ENCODE results near the gene ERGIC1. TPM values are rescaled to one million over a fixed set of nuclear protein-coding genes. Genes with fewer than 3 reads are reported as not detected.
"Not testable (repeated sequence)": the region's sequence is repeated elsewhere in the genome, so short reads cannot be mapped to it uniquely, and the experiment has no call there.

Gene ERGIC1
- polyA plus RNA-seq, 1 donor from 2014 or later = 59.1 TPM

DNA sequence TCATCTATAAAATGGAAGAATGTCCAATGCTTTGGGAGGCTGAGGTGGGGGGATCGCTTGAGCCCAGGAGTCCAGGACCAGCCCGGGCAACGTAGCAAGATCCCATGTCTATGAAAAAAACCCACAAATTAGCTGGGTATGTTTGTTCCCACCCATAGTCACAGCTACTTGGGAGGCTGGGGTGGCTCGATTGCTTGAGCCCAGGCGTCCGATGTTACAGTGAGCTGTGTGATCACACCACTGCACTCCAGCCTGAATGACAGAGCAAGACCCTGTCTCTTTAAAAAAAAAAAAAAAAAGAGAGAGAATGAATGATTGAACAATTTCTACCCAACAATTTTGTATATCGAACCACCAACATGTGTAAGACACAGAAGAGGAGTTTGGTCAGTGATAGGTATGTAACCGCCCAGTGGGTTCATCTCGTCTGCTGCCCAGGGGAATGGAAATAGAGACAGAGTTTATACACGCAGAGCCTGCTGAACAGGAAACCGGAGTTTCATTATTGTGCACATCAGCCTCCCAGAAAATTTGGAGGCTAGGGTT lies 26.2 kb upstream of the ERGIC1 start:
- Histone ChIP-seq H3K36me3 (ENCODE audit: insufficient read depth, low read length) (no peaks in the 10 kb centered on the region), H3K9me2 (ENCODE audit: insufficient read depth, low read length) (no peaks in the 10 kb centered on the region), H3F3A (ENCODE audit: insufficient read depth, low read length, poor library complexity, severe bottlenecking) (no peaks in the 10 kb centered on the region), H3K79me2 (replicated peaks; ENCODE audit: insufficient read depth, low read length) (no peaks in the 10 kb centered on the region), H3K9me3 (ENCODE audit: low read length) (no peaks in the 10 kb centered on the region), H3K27me3 (ENCODE audit: insufficient read depth, low read depth, low read length) (no peaks in the 10 kb centered on the region), H4K20me1 (ENCODE audit: insufficient read depth) (no peaks in the 10 kb centered on the region), H3K27ac (ENCODE audit: low read length) (no peak overlapping the region), H2AFZ (ENCODE audit: low read depth, low read length) (no peak overlapping the region), H3K9ac (ENCODE audit: low read length) (no peak overlapping the region), H3K4me2 (ENCODE audit: low read length) (no peak overlapping the region), H3K4me3 (ENCODE audit: low read length) (no peak overlapping the region)
- no peak for TF ChIP-seq RAD21 (conservative IDR thresholded peaks at IDR 0.05)

DNA sequence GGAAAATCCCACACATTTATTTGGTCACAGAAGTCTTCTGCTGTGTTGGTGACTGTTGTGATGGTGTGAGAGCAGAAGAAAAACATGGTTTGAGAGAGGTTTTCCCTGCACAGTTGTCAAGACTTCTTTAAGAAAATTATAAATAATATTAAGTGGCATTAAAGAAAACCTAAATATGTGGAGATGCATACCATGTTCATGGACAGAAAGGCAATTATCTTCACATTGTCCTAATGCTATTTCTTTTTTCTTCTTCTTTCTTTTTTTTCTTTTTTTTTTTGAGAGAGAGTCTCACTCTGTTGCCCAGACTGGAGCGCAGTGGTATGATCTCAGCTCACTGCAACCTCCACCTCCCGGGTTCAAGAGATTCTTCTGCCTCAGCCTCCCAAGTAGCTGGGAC lies 24.3 kb upstream of the ERGIC1 start:
- H3K4me3 ChIP-seq (ENCODE audit: low read length) = no peak overlapping the region
- H3K9me3 ChIP-seq (ENCODE audit: low read length) = no peaks in the 10 kb centered on the region
- H3F3A ChIP-seq (ENCODE audit: insufficient read depth, low read length, poor library complexity, severe bottlenecking) = no peaks in the 10 kb centered on the region
- no peak overlapping the region for H3K9ac ChIP-seq (ENCODE audit: low read length)
- no peaks in the 10 kb centered on the region for H4K20me1 ChIP-seq (ENCODE audit: insufficient read depth)
- no peaks in the 10 kb centered on the region for H3K36me3 ChIP-seq (ENCODE audit: insufficient read depth, low read length)
- H3K27me3 ChIP-seq (ENCODE audit: insufficient read depth, low read depth, low read length) = no peaks in the 10 kb centered on the region
- no peak overlapping the region for H3K27ac ChIP-seq (ENCODE audit: low read length)
- no peak overlapping the region for H3K4me2 ChIP-seq (ENCODE audit: low read length)
- H3K79me2 ChIP-seq (replicated peaks; ENCODE audit: insufficient read depth, low read length) = no peaks in the 10 kb centered on the region
- H2AFZ ChIP-seq (ENCODE audit: low read depth, low read length) = no peak overlapping the region
- TF ChIP-seq MXI1 (conservative IDR thresholded peaks at IDR 0.05; ENCODE audit: poor library complexity, severe bottlenecking) = no peak
- no peak for TF ChIP-seq TAF1 (IDR thresholded peaks at IDR 0.05; ENCODE audit: low read depth)
- no peak for TF ChIP-seq SMC3 (conservative IDR thresholded peaks at IDR 0.05; ENCODE audit: poor library complexity)
- TF ChIP-seq EP300 (conservative IDR thresholded peaks at IDR 0.05; ENCODE audit: poor library complexity, severe bottlenecking) = no peak
- H3K9me2 ChIP-seq (ENCODE audit: insufficient read depth, low read length) = no peaks in the 10 kb centered on the region

DNA sequence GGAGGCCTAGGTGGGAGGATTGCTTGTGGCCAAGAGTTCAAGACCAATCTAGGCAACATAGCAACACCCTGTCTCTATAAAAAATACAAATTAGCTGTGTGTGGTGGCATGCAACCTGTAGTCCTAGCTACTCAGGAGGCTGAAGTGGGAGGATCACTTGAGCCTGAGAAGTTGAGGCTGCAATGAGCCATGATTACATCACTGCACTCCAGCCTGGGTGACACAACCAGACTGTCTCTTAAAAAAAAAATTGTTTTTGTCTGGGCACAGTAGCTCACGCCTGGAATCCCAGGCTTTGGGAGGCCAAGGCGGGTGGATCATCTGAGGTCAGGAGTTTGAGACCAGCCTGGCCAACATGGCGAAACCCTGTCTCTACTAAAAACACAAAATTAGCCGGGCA lies 23.1 kb upstream of the ERGIC1 start:
- H3K27ac ChIP-seq (ENCODE audit: low read length); H3K79me2 ChIP-seq (replicated peaks; ENCODE audit: insufficient read depth, low read length); H3K4me2 ChIP-seq (ENCODE audit: low read length); H2AFZ ChIP-seq (ENCODE audit: low read depth, low read length); H3K27me3 ChIP-seq (ENCODE audit: insufficient read depth, low read depth, low read length); H3K9me3 ChIP-seq (ENCODE audit: low read length); H3K9ac ChIP-seq (ENCODE audit: low read length); H3K9me2 ChIP-seq (ENCODE audit: insufficient read depth, low read length); H3K36me3 ChIP-seq (ENCODE audit: insufficient read depth, low read length); H3F3A ChIP-seq (ENCODE audit: insufficient read depth, low read length, poor library complexity, severe bottlenecking); H3K4me3 ChIP-seq (ENCODE audit: low read length); H4K20me1 ChIP-seq (ENCODE audit: insufficient read depth): not testable (repeated sequence)

DNA sequence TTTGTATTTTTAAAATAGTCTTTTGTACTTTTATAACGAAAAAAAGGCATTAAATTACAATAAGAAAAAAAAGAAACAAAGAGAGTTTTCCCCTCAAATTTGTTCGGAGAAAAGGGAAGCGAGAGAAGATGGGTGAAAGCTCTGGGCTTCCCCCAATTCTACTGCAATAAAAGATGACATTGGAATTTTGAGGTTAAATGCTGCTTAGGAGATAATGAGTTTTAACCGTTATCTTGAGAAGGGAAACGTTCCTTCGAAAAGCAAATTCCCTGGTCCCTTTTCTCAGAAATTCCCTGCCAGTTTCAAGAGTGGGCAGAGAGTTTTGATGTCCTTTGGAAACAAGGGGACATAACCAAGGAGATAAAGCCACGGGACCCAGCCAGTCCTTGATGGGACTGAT lies 18.4 kb upstream of the ERGIC1 start:
- Histone ChIP-seq H3K9me2 (ENCODE audit: insufficient read depth, low read length) (no peaks in the 10 kb centered on the region), H3K9me3 (ENCODE audit: low read length) (no peaks in the 10 kb centered on the region), H3K27me3 (ENCODE audit: insufficient read depth, low read depth, low read length) (no peaks in the 10 kb centered on the region), H3K9ac (ENCODE audit: low read length) (no peak overlapping the region), H3K27ac (ENCODE audit: low read length) (no peak overlapping the region), H4K20me1 (ENCODE audit: insufficient read depth) (no peaks in the 10 kb centered on the region), H3K36me3 (ENCODE audit: insufficient read depth, low read length) (no peaks in the 10 kb centered on the region), H3F3A (ENCODE audit: insufficient read depth, low read length, poor library complexity, severe bottlenecking) (no peaks in the 10 kb centered on the region), H3K79me2 (replicated peaks; ENCODE audit: insufficient read depth, low read length) (no peaks in the 10 kb centered on the region), H2AFZ (ENCODE audit: low read depth, low read length) (no peak overlapping the region), H3K4me3 (ENCODE audit: low read length) (no peak overlapping the region), H3K4me2 (ENCODE audit: low read length) (no peak overlapping the region)
- TF ChIP-seq POLR2AphosphoS5 (IDR thresholded peaks at IDR 0.05) (no peak), EZH2 (IDR thresholded peaks at IDR 0.05; ENCODE audit: borderline replicate concordance, insufficient read depth, low read length, poor library complexity, severe bottlenecking) (no peak), EP300 (conservative IDR thresholded peaks at IDR 0.05; ENCODE audit: poor library complexity, severe bottlenecking) (no peak), MXI1 (conservative IDR thresholded peaks at IDR 0.05; ENCODE audit: poor library complexity, severe bottlenecking) (no peak), REST (IDR thresholded peaks at IDR 0.05; ENCODE audit: borderline replicate concordance) (no peak), RAD21 (conservative IDR thresholded peaks at IDR 0.05) (no peak), TAF1 (IDR thresholded peaks at IDR 0.05; ENCODE audit: low read depth) (no peak), SMC3 (conservative IDR thresholded peaks at IDR 0.05; ENCODE audit: poor library complexity) (no peak)
- TF ChIP-seq, protein P1, sequence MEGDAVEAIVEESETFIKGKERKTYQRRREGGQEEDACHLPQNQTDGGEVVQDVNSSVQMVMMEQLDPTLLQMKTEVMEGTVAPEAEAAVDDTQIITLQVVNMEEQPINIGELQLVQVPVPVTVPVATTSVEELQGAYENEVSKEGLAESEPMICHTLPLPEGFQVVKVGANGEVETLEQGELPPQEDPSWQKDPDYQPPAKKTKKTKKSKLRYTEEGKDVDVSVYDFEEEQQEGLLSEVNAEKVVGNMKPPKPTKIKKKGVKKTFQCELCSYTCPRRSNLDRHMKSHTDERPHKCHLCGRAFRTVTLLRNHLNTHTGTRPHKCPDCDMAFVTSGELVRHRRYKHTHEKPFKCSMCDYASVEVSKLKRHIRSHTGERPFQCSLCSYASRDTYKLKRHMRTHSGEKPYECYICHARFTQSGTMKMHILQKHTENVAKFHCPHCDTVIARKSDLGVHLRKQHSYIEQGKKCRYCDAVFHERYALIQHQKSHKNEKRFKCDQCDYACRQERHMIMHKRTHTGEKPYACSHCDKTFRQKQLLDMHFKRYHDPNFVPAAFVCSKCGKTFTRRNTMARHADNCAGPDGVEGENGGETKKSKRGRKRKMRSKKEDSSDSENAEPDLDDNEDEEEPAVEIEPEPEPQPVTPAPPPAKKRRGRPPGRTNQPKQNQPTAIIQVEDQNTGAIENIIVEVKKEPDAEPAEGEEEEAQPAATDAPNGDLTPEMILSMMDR (IDR thresholded peaks at IDR 0.05; ENCODE audit: poor library complexity, severe bottlenecking) = no peak
